NCI-H146 treated with DMSO at 0.1 percent for 48 hours (cell line): Measurements from ENCODE around the gene NBEAL2.
A peak's percentile ranks its signal among the peaks of the same experiment; 100 is the strongest.

Experiments used
- DNase-seq: peaks from one replicate; lab custom pipeline; 2025; ENCODE audit not compliant: unreplicated experiment; lab: John Stamatoyannopoulos, UW

The NBEAL2 gene

GRCh38 chr3:46978985-46979944, at the start of gene NBEAL2:
TSS of gene NBEAL2 (plus strand) at chr3:46979666. CDS start at chr3:46979862, 196 bp downstream.
- peak; percentile 75 for DNase-seq

- DNase-seq: no peak
Observed at GRCh38 chr3:46930166-46930944, 49.1 kb upstream of the NBEAL2 start.

GRCh38 chr3:46930945-46931403, 48.5 kb upstream of the NBEAL2 start:
- DNase-seq: no peak

- no peak for DNase-seq
Observed at GRCh38 chr3:46931631-46932331, 47.7 kb upstream of the NBEAL2 start.

GRCh38 chr3:46932455-46933225, 46.8 kb upstream of the NBEAL2 start:
- DNase-seq: no peak

- no peak for DNase-seq
Observed at GRCh38 chr3:46933261-46933660, 46.2 kb upstream of the NBEAL2 start.

GRCh38 chr3:46934072-46934471, 45.4 kb upstream of the NBEAL2 start:
- no peak for DNase-seq

GRCh38 chr3:46934498-46935167, 44.8 kb upstream of the NBEAL2 start:
- DNase-seq: no peak

- no peak for DNase-seq
Observed at GRCh38 chr3:46935168-46935858, 44.2 kb upstream of the NBEAL2 start.

- no peak for DNase-seq
Observed at GRCh38 chr3:46935989-46936558, 43.4 kb upstream of the NBEAL2 start.

- DNase-seq: no peak
Observed at GRCh38 chr3:46936733-46937250, 42.7 kb upstream of the NBEAL2 start.

GRCh38 chr3:46938118-46938517, 41.3 kb upstream of the NBEAL2 start:
- DNase-seq: no peak

- DNase-seq: no peak
Observed at GRCh38 chr3:46939578-46940445, 39.7 kb upstream of the NBEAL2 start.

GRCh38 chr3:46942076-46942475, 37.4 kb upstream of the NBEAL2 start:
- no peak for DNase-seq

GRCh38 chr3:46942481-46943236, 36.8 kb upstream of the NBEAL2 start:
- no peak for DNase-seq

GRCh38 chr3:46943237-46944187, 36.0 kb upstream of the NBEAL2 start:
- DNase-seq: peak; percentile 61
